HG03520 (cell line): ENCODE data around the gene GGT1.
"Not testable (repeated sequence)": the region's sequence is repeated elsewhere in the genome, so short reads cannot be mapped to it uniquely, and the experiment has no call there.

Experiments used
- ATAC-seq: cut with Tn5 transposase; IDR thresholded peaks from one replicate; pipeline ENCODE4 v1.9.1; 2021; ENCODE audit warnings: mild to moderate bottlenecking, moderate library complexity; ENCODE audit not compliant: unreplicated experiment

GGT1 gene

GRCh38 chr22:24595863-24596262 lies 7.1 kb upstream of the GGT1 start:
- ATAC-seq, result no peak

GRCh38 chr22:24597076-24597475 lies 5.9 kb upstream of the GGT1 start:
- ATAC-seq, result not testable (repeated sequence)

GRCh38 chr22:24599514-24599913 lies 3.5 kb upstream of the GGT1 start:
- no peak for ATAC-seq

- ATAC-seq, result not testable (repeated sequence)
These were observed 2.9 kb upstream of the GGT1 start for GRCh38 chr22:24599958-24600715.

GRCh38 chr22:24601217-24602104 lies 1.5 kb upstream of the GGT1 start:
- ATAC-seq, result no peak

- ATAC-seq, result not testable (repeated sequence)
These were observed 766 bp upstream of the GGT1 start for GRCh38 chr22:24602105-24602749.

- ATAC-seq, result not testable (repeated sequence)
These were observed 1.0 kb downstream of the GGT1 start for GRCh38 chr22:24603770-24604629.

- not testable (repeated sequence) for ATAC-seq
These were observed 3.3 kb downstream of the GGT1 start for GRCh38 chr22:24606340-24606739.

- ATAC-seq, result peak; percentile 75
These were observed 4.5 kb downstream of the GGT1 start for GRCh38 chr22:24607429-24607983.

GRCh38 chr22:24608327-24608726 lies 5.3 kb downstream of the GGT1 start:
- not testable (repeated sequence) for ATAC-seq

- not testable (repeated sequence) for ATAC-seq
These were observed 6.9 kb downstream of the GGT1 start for GRCh38 chr22:24609888-24610287.

- ATAC-seq, result not testable (repeated sequence)
These were observed 11.8 kb downstream of the GGT1 start for GRCh38 chr22:24614794-24615193.

GRCh38 chr22:24621244-24621643 lies 18.3 kb downstream of the GGT1 start:
- ATAC-seq, result not testable (repeated sequence)

- not testable (repeated sequence) for ATAC-seq
These were observed 19.6 kb downstream of the GGT1 start for GRCh38 chr22:24622596-24622995.

GRCh38 chr22:24627911-24628310 lies 24.9 kb downstream of the GGT1 start:
- not testable (repeated sequence) for ATAC-seq

GRCh38 chr22:24629069-24629468 lies 26.1 kb downstream of the GGT1 start:
- not testable (repeated sequence) for ATAC-seq

- ATAC-seq, result not testable (repeated sequence)
These were observed 27.9 kb downstream of the GGT1 start for GRCh38 chr22:24630812-24631427.

- not testable (repeated sequence) for ATAC-seq
These were observed 28.6 kb downstream of the GGT1 start for GRCh38 chr22:24631430-24632122.

GRCh38 chr22:24632642-24633041 lies 29.6 kb downstream of the GGT1 start:
- ATAC-seq, result not testable (repeated sequence)
